HG03521 (cell line): ENCODE results near the gene PRKAB1.

Source experiments
- ATAC-seq: cut with Tn5 transposase; IDR thresholded peaks from one replicate; pipeline ENCODE4 v1.9.1; 2021; ENCODE audit warnings: mild to moderate bottlenecking, moderate library complexity; ENCODE audit not compliant: unreplicated experiment

The PRKAB1 gene

GRCh38 chr12:119710965-119711551 lies 43.1 kb downstream of the PRKAB1 start:
- no peak for ATAC-seq

DNA sequence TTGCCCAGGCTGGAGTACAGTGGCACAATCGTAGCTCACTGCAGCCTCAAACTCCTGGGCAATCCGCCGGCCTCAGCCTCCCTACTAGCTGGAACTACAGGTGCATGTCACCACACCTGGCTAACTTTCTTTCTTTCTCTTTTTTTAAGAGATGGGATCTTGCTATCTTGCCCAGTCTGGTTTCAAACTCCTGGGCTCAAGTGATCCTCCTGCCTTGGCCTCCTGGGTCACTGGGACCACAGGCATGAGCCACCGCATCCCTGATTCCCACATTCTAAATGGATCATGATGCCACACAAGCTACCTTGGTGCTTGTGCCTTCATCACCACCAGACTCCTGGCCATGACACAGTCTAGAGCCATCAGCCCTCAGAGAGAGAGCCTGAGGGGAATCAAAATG lies 43.8 kb downstream of the PRKAB1 start:
- ATAC-seq = no peak

DNA sequence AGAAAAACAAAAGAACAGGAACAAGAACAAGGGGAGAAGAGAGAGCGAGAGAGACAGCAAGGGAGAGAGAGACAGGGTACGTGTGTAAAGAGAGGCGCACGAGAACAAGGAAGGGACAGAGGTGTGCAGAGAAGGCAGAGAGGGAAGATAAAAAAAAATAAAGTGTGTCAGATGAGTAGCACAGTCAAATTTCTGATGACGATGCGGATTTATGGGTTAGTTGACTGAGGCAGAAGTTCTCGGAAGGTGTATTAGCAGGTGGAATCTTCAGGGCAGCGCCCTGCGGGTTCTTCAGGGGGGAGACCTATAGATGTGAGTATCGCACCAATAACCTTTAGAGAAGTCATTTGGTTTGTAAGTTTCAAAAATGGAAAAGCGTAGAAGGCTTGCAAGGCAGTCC lies 44.8 kb downstream of the PRKAB1 start:
- no peak for ATAC-seq

DNA sequence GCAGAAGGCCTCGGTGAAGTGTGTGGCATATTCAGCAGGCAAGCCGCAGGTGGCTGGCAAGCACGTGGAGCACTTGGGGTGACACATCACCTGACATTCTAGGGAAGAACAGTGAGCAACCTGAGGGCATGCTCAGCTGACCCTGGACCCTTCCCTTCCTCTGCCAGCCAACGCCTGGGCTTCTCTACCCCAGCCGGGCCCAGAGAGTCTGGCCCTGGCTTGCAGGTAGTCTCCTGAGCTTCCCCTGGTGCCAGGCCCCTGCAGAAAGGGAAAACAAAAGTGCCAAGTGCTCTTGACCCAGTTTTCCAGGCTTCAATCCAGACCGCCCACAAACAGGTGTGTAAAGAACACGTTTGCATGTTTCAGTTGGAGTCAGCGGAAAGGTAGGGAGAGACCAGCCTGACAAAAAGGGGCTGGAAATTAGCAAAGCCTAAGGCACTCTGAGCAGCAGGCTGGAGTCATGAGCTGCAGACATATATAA lies 45.7 kb downstream of the PRKAB1 start:
- no peak for ATAC-seq

- no peak for ATAC-seq
These were observed 46.8 kb downstream of the PRKAB1 start for GRCh38 chr12:119714614-119715267.

DNA sequence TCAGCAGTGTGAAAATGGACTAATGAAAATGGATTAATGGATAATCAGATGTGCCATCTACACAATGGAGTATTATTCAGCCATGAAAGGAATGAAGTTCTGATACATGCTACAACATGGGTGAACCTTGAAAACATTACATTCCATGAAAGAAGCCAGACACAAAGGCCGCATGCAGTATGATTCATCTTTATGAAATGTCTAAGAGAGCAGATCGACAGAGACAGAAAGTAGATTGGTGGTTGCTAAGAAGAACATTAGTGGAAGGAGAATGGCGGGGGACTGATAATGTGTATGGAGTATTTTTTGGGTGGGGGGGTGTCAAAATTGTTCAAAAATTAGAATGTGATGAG lies 47.3 kb downstream of the PRKAB1 start:
- no peak for ATAC-seq

DNA sequence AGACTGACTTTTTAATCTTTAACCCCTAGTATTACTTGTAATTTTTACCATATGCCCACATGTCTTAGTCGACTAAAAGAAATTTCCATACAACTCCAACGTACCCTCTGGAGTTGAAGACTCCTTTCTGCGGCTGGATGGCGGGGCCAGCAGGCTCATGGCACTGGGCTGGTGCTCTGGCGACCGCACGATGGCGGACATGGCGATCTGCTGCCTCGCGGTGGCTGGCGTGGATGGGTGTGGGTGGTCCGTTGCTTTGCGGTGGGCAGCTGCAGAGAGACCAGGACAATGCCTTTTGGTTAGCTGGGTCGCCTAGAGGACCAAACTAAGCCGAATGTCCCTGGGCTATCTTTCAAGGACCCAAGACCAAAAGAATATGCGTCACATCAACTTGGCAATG lies 50.2 kb downstream of the PRKAB1 start:
- ATAC-seq = no peak

DNA sequence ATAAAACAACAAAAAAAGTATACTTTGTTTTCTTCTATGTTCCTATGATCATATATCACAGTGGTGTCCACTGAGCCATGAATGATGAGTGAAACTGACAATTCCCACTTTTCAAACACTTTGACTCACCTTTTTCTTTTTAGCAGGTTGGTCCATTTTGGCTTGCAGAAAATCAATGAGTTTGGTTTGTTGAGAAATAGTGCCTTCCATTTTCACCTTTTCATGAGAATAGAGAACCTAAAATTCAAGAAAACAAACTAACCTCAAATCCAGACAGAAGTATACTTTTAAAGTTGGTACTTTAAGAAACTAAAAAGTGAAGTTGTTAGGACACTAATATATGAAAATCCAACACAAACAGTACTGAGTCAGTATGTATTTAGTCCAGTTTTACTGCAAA lies 52.4 kb downstream of the PRKAB1 start:
- no peak for ATAC-seq

DNA sequence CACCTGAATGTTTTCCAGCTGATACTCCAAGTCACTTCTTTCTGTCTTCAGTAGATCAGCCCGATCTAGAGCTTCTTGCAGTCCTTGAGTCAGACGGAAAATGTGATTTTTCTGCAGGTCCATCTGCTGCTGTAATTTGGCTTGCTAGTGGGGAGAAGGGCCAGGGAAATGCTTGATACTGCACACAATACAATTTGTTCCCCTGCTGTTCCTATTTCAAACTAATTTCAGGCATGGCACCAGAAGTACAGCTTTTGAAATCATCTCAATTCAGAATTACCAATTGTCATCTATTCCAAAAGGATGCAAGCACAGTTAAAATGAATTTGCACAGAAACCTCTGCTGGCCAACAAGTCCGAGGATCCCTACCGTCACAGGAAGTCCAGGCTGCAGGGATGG lies 53.4 kb downstream of the PRKAB1 start:
- ATAC-seq = no peak

DNA sequence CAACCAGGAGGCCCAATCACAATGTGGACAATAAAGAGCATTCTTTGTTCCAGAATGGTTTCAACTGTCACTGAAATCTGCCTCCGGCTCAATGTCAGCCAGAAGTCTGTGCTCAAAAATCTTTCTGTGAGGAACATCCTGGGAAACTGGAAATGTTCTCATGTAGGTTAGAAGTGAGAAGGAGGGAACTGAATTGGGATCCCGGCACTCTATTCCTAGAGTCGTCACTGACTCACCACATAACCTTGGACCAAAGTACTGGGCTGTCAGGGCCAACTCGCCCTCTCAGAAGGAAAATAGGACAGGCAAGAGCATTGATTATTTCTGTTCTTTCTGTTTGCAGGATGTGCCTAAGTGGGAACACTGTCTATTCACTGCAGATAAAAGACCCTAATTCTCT lies 57.6 kb downstream of the PRKAB1 start:
- no peak for ATAC-seq

DNA sequence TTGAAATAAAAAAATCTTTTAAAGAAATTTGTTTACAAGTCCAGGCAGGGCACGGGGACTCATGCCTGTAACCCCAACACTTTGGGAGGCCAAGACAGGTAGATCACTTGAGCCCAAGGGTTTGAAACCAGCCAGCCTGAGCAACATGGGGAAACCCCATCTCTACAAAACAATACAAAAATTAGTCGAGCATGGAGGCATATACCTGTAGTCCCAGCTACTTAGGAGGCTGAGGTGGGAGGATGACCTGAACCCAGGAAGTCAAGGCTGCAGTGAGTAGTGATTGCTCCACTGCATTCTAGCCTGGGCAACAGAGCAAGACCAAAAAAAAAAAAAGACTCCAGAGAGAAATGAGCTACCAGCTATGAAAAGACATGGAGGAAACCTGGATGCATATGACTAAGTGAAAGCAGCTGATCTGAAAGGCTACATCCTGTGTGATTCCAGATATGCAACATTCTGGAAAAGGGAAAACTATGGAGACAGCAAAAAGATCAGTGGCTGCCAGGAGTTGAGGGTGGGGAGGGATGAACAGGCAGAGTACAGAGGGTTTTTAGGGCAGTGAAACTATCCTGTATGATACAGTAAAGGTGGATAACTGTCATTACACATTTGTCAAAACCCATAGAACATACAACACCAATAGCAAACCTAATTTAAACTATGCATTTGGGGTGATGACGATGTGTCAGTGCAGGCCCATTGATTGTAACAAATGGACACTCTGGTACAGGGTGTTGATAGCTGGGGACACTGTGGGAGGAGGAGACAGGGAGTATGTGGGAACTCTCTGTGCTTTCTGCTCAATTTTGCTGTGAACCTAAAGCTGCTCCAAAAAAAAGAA lies 59.9 kb downstream of the PRKAB1 start:
- no peak for ATAC-seq

DNA sequence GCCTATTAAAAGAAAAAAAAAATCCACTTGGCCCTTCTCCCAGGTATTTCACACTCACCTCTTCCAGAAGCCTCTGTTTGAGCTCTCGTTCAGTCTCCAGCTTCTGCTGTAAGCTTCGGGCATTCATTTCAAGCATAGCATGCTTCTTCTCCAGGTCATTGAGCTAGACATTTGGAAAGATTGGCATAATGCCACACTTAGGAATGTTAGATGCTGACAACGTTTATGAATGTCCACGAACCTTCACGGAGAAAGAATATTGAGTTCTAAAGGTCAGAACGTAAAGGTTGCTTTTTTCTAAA lies 60.5 kb downstream of the PRKAB1 start:
- ATAC-seq = no peak

GRCh38 chr12:119729871-119730270 lies 61.9 kb downstream of the PRKAB1 start:
- no peak for ATAC-seq

GRCh38 chr12:119730381-119730780 lies 62.4 kb downstream of the PRKAB1 start:
- no peak for ATAC-seq
